GM12801 (cell line): ENCODE measurements around the gene NMNAT3.

Experiments used
- TF ChIP-seq, protein P1 (sequence below): IDR thresholded peaks from one replicate; pipeline ENCODE4 v1.5.1; 2011; ENCODE audit warnings: control low read depth; ENCODE audit not compliant: insufficient read length; ENCODE audit errors: extremely low read depth

The NMNAT3 gene

GRCh38 chr3:139653582-139653981 is 24.2 kb downstream of the NMNAT3 start:
- TF ChIP-seq, protein P1, sequence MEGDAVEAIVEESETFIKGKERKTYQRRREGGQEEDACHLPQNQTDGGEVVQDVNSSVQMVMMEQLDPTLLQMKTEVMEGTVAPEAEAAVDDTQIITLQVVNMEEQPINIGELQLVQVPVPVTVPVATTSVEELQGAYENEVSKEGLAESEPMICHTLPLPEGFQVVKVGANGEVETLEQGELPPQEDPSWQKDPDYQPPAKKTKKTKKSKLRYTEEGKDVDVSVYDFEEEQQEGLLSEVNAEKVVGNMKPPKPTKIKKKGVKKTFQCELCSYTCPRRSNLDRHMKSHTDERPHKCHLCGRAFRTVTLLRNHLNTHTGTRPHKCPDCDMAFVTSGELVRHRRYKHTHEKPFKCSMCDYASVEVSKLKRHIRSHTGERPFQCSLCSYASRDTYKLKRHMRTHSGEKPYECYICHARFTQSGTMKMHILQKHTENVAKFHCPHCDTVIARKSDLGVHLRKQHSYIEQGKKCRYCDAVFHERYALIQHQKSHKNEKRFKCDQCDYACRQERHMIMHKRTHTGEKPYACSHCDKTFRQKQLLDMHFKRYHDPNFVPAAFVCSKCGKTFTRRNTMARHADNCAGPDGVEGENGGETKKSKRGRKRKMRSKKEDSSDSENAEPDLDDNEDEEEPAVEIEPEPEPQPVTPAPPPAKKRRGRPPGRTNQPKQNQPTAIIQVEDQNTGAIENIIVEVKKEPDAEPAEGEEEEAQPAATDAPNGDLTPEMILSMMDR, result no peak

- TF ChIP-seq, protein P1, result no peak
Observed at GRCh38 chr3:139652561-139652960, 25.2 kb downstream of the NMNAT3 start.

GRCh38 chr3:139647866-139648435 is 29.8 kb downstream of the NMNAT3 start:
- TF ChIP-seq, protein P1, result no peak

DNA sequence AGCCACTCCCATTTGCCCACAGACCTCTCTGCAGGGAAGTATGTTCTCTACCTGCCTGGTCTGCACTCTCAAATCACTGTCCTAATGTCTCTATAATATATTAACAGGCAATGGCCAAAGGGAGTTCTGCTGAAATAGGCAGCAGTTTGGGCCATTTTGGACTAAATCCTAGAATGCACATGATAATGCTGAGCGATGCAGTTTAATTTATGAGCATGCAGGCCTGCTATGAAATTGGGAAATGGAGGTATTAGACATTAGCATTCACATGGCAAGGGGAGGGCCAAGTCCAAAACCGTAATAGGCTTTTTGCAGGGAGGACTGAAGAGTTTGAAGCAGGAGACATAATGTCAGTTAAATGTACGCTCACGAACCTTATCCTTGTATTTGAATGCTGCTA is 31.3 kb downstream of the NMNAT3 start:
- TF ChIP-seq, protein P1, result no peak

GRCh38 chr3:139642996-139643395 is 34.8 kb downstream of the NMNAT3 start:
- TF ChIP-seq, protein P1, result no peak

DNA sequence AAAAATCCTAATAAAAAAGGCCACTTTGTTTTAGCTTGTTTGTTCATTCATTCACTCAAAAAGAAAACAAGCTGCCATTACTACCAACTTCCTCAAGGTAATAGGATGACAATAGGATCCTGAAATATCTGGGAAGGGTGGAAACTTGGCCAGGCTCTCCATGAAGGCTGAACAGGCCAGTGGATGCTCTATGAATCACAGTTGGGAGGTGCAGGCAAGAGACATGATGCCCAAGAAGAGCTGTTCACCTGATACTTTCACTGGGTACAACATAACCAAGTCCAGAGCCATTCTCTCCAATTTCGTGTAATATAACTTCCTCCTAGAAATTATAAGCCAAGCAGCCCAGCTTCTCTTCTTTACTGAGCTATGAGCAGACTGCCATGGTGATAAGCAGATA is 37.3 kb downstream of the NMNAT3 start:
- TF ChIP-seq, protein P1, result no peak

DNA sequence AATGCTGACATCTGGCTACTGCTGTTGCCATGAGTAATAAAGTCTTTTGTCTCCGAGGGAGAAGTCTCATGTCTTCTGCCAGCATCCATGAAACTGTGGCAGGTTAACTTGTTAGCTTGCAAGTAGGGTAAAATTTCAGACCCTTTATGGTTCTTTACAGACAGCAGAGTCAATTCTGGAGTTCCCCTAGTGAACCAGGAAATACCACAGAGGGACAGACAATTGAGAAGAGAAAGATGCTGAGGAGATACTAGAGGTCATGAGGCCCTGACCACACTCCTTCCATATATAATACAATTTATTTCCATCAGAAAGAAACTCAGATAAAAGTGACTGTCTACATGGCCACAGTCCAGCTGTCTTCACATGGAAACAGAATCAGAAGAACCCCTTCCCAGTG is 38.1 kb downstream of the NMNAT3 start:
- TF ChIP-seq, protein P1, result no peak
